CD14-positive monocyte (primary cell): ENCODE results near the gene STH. TPM values are rescaled to one million over a fixed set of nuclear protein-coding genes. Genes with fewer than 3 reads are reported as not detected.

Source experiments
- DNase-seq, 3 donors: peaks; one replicate each; pipeline ENCODE4 v3.0.0-alpha.2; 2011 to 2022
- H2AFZ ChIP-seq: 2 replicates; pipeline ENCODE4 v1.6.0; 2012; ENCODE audit warnings: mild to moderate bottlenecking, low read depth, low read length, inconsistent platforms; ENCODE audit not compliant: insufficient read depth, poor library complexity, severe bottlenecking
- H3K27ac ChIP-seq, 2 donors: 1 replicate in 1 of 2; 2 replicates in 1 of 2; pipeline ENCODE4 v1.5.1; 2012 to 2013; ENCODE audit warnings: low read length in 2 of 2, control low read depth in 1 of 2, inconsistent platforms in 1 of 2, low read depth in 1 of 2, mild to moderate bottlenecking in 1 of 2
- H3K27me3 ChIP-seq, 2 donors: one replicate each; pipeline versions ENCODE4 v1.6.0 to v1.6.1; 2011 to 2013; ENCODE audit warnings: low read length in 2 of 2; ENCODE audit not compliant: control insufficient read depth in 2 of 2, insufficient read depth in 2 of 2
- H3K36me3 ChIP-seq, 2 donors: replicated peaks in 1 of 2; 1 replicate in 1 of 2; 2 replicates in 1 of 2; pipeline versions ENCODE4 v1.5.1 to v1.6.1; 2012 to 2013; ENCODE audit warnings: low read length in 2 of 2, control low read depth in 1 of 2, inconsistent platforms in 1 of 2, mild to moderate bottlenecking in 1 of 2; ENCODE audit not compliant: insufficient read depth in 2 of 2, control insufficient read depth in 1 of 2
- H3K4me1 ChIP-seq, 2 donors: 1 replicate in 1 of 2; 2 replicates in 1 of 2; pipeline versions ENCODE4 v1.5.1 to v1.6.1; 2012 to 2013; ENCODE audit warnings: low read length in 2 of 2, control low read depth in 1 of 2, inconsistent platforms in 1 of 2, mild to moderate bottlenecking in 1 of 2, moderate library complexity in 1 of 2; ENCODE audit not compliant: insufficient read depth in 2 of 2, control insufficient read depth in 1 of 2
- H3K4me2 ChIP-seq: replicated peaks from 2 replicates; pipeline ENCODE3; 2012; ENCODE audit warnings: low read length, moderate library complexity, mild to moderate bottlenecking; ENCODE audit not compliant: poor library complexity, severe bottlenecking; ENCODE audit errors: extremely low read depth
- H3K4me3 ChIP-seq, 3 experiments: fragments of 200-600 bp in 1 of 3; sonication (generic) in 1 of 3; replicated peaks in 1 of 3; 1 replicate in 2 of 3; 2 replicates in 1 of 3; pipeline ENCODE4 v1.5.1; 2011 to 2013; ENCODE audit warnings: low read length in 3 of 3, mild to moderate bottlenecking in 3 of 3, control low read depth in 2 of 3, low read depth in 2 of 3, inconsistent platforms in 1 of 3, moderate library complexity in 1 of 3
- H3K79me2 ChIP-seq: 2 replicates; pipeline ENCODE4 v1.6.0; 2012; ENCODE audit warnings: mild to moderate bottlenecking, control low read depth, inconsistent platforms, low read length, moderate library complexity; ENCODE audit not compliant: insufficient read depth
- H3K9ac ChIP-seq: 2 replicates; pipeline ENCODE4 v1.6.0; 2017; ENCODE audit warnings: low read length, mild to moderate bottlenecking; ENCODE audit not compliant: insufficient read depth, poor library complexity, severe bottlenecking
- H3K9me3 ChIP-seq, 2 donors: replicated peaks in 1 of 2; 1 replicate in 1 of 2; 2 replicates in 1 of 2; pipeline versions ENCODE4 v1.5.1 to v1.6.1; 2012 to 2013; ENCODE audit warnings: low read length in 2 of 2, control low read depth in 1 of 2; ENCODE audit not compliant: control insufficient read depth in 1 of 2, insufficient read depth in 1 of 2
- H4K20me1 ChIP-seq: 2 replicates; pipeline ENCODE4 v1.6.0; 2012; ENCODE audit warnings: mild to moderate bottlenecking, low read length, control low read depth, moderate library complexity; ENCODE audit not compliant: insufficient read depth
- H3K27ac Mint-ChIP-seq, 7 donors: one replicate each; pipeline ENCODE4 v1.8.0; 2020; ENCODE audit warnings: mild to moderate bottlenecking in 7 of 7, mixed read lengths in 7 of 7, moderate library complexity in 6 of 7, inconsistent platforms in 2 of 7
- H3K27me3 Mint-ChIP-seq, 3 donors: one replicate each; pipeline ENCODE4 v1.8.0; 2021 to 2022; ENCODE audit warnings: low read depth in 3 of 3, mild to moderate bottlenecking in 3 of 3, mixed read lengths in 3 of 3, moderate library complexity in 3 of 3, inconsistent platforms in 1 of 3
- H3K36me3 Mint-ChIP-seq, 2 donors: one replicate each; pipeline ENCODE4 v1.8.0; 2020; ENCODE audit warnings: mixed read lengths in 2 of 2, inconsistent platforms in 1 of 2, mild to moderate bottlenecking in 1 of 2
- H3K4me1 Mint-ChIP-seq: one replicate; pipeline ENCODE4 v1.8.0; 2020; ENCODE audit warnings: mild to moderate bottlenecking, mixed read lengths
- H3K4me3 Mint-ChIP-seq, 2 donors: one replicate each; pipeline ENCODE4 v1.8.0; 2020; ENCODE audit warnings: mild to moderate bottlenecking in 2 of 2, mixed read lengths in 2 of 2, moderate library complexity in 1 of 2
- H3K9me3 Mint-ChIP-seq, 7 donors: one replicate each; pipeline ENCODE4 v1.8.0; 2020 to 2022; ENCODE audit warnings: mixed read lengths in 7 of 7, mild to moderate bottlenecking in 6 of 7, moderate library complexity in 6 of 7, inconsistent platforms in 2 of 7
- WGBS: methylation state at CpG from one replicate; pipeline ENCODE4 v1.1.5; 2013; ENCODE audit warnings: missing lambda C conversion rate; ENCODE audit not compliant: insufficient coverage; 5-methylcytosine and 5-hydroxymethylcytosine counted together
- intact Hi-C, 2 donors: fragments of 100-400 bp; cut with micrococcal nuclease; formaldehyde crosslinking; loops; one replicate each; pipeline versions ENCODE4 v1.15.0 to v1.15.1; 2023
- polyA plus RNA-seq, 3 donors: library from polyadenylated mRNA; depleted of rRNA in 1 of 3; unstranded in 2 of 3; stranded (reverse) in 1 of 3; fragments of 300-500 nt in 2 of 3; fragments of >200 nt in 1 of 3; fragmentation: Illumina TruSeq in 2 of 3; gene quantifications; 1 replicate in 2 of 3; 2 replicates in 1 of 3; pipeline ENCODE4 v1.2.3, GENCODE V29; 2012 to 2021
- TF ChIP-seq, protein P1 (sequence below): fragments of 200-600 bp; IDR thresholded peaks from one replicate; pipeline ENCODE4 v1.8.0; 2022; ENCODE audit warnings: antibody characterized with exemption, mild to moderate bottlenecking

STH gene
- polyA plus RNA-seq, 3 donors: not detected

DNA sequence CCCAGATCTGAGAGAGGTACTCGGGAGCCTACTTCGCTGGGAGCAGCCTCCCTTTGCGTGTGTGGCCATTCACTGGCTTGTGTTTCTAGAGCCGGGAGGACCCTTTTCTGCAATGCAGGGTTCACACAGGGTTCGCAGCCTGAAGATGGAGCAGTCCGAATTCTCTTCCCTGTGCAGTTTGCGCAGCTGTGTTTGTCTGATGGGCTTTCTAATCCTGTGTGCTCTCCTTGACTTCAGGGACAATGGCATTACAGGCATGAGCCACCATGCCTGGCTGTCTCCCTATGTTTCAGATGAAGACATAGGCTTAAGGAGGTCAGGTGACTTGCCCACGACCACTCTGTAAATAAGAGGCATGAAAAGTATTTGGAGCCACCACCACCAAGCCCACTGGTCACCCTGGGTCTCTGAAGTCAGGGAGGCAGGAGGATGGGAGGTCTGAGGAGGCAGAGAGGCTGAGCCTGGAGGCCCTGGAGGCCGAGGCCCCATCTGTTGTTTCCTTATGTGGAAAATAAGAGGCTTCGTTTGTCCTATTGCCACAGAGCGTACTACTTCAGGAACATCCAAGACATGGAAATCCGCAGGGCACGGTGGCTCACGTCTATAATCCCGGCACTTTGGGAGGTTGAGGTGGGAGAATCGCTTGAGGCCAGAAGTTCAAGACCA is 5.0 kb upstream of the STH start:
- intact Hi-C loops: no loop called here
- no peak overlapping the region for H3K4me3 Mint-ChIP-seq
- no peak overlapping the region for H3K4me2 ChIP-seq
- H3K4me3 ChIP-seq: no peak overlapping the region
- no peaks in the 10 kb centered on the region for H3K36me3 ChIP-seq
- H4K20me1 ChIP-seq: no peaks in the 10 kb centered on the region
- no peak overlapping the region for H2AFZ ChIP-seq
- TF ChIP-seq, protein P1, sequence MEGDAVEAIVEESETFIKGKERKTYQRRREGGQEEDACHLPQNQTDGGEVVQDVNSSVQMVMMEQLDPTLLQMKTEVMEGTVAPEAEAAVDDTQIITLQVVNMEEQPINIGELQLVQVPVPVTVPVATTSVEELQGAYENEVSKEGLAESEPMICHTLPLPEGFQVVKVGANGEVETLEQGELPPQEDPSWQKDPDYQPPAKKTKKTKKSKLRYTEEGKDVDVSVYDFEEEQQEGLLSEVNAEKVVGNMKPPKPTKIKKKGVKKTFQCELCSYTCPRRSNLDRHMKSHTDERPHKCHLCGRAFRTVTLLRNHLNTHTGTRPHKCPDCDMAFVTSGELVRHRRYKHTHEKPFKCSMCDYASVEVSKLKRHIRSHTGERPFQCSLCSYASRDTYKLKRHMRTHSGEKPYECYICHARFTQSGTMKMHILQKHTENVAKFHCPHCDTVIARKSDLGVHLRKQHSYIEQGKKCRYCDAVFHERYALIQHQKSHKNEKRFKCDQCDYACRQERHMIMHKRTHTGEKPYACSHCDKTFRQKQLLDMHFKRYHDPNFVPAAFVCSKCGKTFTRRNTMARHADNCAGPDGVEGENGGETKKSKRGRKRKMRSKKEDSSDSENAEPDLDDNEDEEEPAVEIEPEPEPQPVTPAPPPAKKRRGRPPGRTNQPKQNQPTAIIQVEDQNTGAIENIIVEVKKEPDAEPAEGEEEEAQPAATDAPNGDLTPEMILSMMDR: no peak
- H3K9me3 ChIP-seq: no peaks in the 10 kb centered on the region
- H3K27me3 Mint-ChIP-seq: peaks cover 0 to 5% (median 0%) of the 10 kb centered on the region in 3 donors
- no peak overlapping the region for H3K9ac ChIP-seq
- no peak overlapping the region for H3K27ac ChIP-seq
- H3K36me3 Mint-ChIP-seq: no peaks in the 10 kb centered on the region
- no peaks in the 10 kb centered on the region for H3K79me2 ChIP-seq
- no peaks in the 10 kb centered on the region for H3K27me3 ChIP-seq
- H3K9me3 Mint-ChIP-seq: no peaks in the 10 kb centered on the region
- WGBS: 99% methylated on average over 10 of the region's 16 CpGs
- H3K27ac Mint-ChIP-seq: no peak overlapping the region
- no peak for DNase-seq
- no peaks in the 10 kb centered on the region for H3K4me1 Mint-ChIP-seq
- no peaks in the 10 kb centered on the region for H3K4me1 ChIP-seq

DNA sequence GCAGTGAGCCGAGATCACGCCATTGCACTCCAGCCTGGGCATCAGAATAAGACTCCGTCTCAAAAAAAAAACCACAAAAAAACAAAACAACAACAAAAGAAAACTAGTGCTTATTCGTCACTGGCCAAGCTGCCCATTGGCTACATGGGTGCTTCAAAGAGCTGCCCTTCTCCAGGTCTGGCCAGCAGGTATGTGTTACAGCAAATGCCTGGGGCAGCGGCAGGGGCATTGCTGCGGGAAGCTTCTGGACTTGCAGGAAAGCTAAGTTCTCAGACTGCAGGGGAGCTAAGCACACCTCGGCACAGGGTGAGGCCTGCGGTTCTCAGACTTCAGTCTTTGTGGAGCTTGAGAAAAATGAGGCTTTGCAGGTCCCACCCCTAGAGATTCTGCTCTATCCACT is 4.1 kb upstream of the STH start:
- intact Hi-C loops: no loop called here
- no peaks in the 10 kb centered on the region for H3K79me2 ChIP-seq
- WGBS: 95% methylated on average over 8 of the region's 8 CpGs
- H3K27me3 ChIP-seq: no peaks in the 10 kb centered on the region
- Mint-ChIP-seq H3K4me3 (no peak overlapping the region), H3K4me1 (no peaks in the 10 kb centered on the region), H3K36me3 (no peaks in the 10 kb centered on the region), H3K27ac (no peak overlapping the region), H3K27me3 (peaks cover 0 to 5% (median 0%) of the 10 kb centered on the region in 3 donors), H3K9me3 (no peaks in the 10 kb centered on the region)
- DNase-seq: no peak
- H3K4me3 ChIP-seq: no peak overlapping the region
- H3K36me3 ChIP-seq: no peaks in the 10 kb centered on the region
- no peak overlapping the region for H3K9ac ChIP-seq
- no peak overlapping the region for H3K27ac ChIP-seq
- no peaks in the 10 kb centered on the region for H3K9me3 ChIP-seq
- TF ChIP-seq, protein P1: no peak
- H4K20me1 ChIP-seq: no peaks in the 10 kb centered on the region
- H2AFZ ChIP-seq: no peak overlapping the region
- no peak overlapping the region for H3K4me2 ChIP-seq
- H3K4me1 ChIP-seq: no peaks in the 10 kb centered on the region
